HG03442 (cell line): Measurements from ENCODE around the gene IFRD2.
"Not testable (repeated sequence)": the region's sequence is repeated elsewhere in the genome, so short reads cannot be mapped to it uniquely, and the experiment has no call there.

Source experiments
- ATAC-seq: cut with Tn5 transposase; IDR thresholded peaks from one replicate; pipeline ENCODE4 v1.9.1; 2021; ENCODE audit warnings: mild to moderate bottlenecking, moderate library complexity; ENCODE audit not compliant: unreplicated experiment

IFRD2 gene

GRCh38 chr3:50255251-50255615, 37.0 kb downstream of the IFRD2 start:
- ATAC-seq = no peak

DNA sequence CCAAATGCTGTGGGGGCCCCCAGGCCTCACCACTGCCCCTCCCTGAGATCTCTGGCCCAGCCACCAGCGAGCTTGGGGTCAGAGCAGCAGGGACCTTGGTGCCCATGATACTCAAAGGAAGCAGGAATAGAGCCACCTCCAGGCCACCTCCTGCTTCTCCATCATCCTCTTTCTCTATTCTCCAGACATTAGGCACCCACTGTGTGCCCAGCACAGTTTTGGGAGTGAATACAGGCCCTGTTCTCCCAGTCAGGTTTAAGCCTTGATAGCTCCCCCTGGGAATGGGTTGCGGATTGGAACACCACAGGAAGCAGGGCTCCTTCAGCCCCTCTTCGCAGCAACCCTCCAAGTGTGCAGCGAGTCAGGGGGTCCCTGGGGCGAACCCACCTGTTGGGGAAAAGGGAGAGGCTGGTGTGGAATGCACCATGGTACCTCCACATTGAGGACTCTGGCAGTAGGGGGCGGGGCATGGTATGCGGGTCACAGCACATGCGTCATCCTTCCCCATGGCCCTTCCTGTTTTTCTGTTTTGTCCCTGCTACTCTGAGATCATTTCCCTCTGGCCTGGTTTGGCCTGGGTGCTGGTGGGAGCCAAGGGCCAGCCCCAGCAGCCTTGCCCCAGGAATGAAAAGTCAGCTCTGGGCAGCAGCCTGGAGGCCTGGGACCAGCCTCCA, 37.5 kb downstream of the IFRD2 start:
- ATAC-seq = no peak

DNA sequence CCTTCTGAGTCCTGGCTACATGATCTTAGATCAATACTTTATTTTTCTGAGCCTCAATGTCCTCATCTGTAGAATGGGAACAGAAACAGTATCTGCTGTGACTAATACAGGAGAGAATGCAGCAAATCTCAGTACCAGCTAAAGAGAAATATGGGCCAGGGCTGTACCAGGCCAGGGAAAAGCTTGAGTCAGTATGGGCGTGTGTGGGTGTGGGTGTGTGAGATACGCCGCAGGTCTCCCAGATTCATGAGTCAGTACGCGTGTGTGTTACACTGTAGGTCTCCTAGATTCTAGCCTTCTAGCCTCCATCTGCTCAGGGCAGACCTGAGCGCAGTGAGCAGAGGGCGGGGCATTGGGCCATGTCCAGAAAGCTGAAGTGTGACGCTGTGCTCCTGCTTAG, 41.0 kb downstream of the IFRD2 start:
- ATAC-seq = no peak

DNA sequence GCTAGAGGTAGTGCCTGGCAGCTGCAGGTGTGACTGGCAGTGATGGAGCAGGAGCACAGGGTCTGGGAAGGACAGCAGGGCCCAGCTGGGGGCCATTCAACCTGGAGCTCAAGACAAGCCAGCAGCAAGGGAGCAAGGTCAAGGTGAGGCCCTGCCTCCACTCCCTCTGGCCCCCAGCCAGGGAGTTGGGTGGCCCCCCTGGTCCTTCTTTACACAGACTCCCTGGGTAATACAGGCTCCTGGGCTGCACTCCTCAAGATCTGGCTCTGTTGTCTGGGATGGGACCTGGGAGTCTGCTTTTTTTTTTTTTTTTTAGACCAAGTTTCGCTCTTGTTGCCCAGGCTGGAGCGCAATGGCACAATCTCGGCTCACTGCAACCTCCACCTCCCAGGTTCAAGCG, 41.7 kb downstream of the IFRD2 start:
- ATAC-seq = no peak

DNA sequence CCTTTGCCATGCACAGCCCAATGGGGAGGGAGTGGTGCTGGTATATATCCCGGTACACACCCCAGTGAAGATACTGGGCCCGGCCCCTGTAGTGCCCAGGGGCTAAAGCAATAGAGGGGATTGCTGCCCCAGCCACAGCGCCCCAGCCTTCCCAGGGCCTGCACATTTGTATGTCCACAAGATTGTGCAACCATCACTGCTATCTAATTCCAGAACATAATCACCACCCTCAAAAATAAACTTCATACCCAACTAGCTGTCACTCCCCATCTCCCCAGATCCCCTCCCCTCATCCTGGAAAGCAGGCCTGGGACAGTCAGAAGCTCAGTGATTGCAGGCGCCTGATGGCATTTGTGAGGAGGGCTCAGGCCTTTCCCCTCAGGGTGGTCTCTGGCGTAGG, 42.8 kb downstream of the IFRD2 start:
- no peak for ATAC-seq

DNA sequence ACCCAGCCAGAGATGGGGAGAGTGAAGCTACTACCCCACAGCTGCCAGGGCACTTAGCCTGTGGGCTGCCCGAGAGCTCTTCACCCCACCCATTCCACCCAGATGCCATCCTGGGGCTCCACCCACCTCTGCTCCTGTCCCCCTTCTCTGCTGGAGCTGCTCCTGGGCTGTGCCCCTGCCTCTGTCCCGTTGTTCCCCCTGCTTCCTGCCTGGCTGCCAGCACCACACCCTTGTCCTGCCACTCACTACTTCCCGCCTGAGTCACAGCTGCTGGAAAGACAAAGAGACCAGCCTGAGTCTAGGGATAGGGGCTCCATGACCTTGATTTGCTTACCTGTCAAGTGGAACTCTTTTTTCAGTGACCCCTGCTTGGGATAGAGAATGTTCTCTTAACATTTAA, 43.8 kb downstream of the IFRD2 start:
- no peak for ATAC-seq

- peak; percentile 57 for ATAC-seq
These were observed 45.7 kb downstream of the IFRD2 start for GRCh38 chr3:50246517-50246954.

- ATAC-seq = peak; percentile 46
These were observed 46.3 kb downstream of the IFRD2 start for GRCh38 chr3:50245831-50246516.

GRCh38 chr3:50245251-50245745, 46.9 kb downstream of the IFRD2 start:
- no peak for ATAC-seq

DNA sequence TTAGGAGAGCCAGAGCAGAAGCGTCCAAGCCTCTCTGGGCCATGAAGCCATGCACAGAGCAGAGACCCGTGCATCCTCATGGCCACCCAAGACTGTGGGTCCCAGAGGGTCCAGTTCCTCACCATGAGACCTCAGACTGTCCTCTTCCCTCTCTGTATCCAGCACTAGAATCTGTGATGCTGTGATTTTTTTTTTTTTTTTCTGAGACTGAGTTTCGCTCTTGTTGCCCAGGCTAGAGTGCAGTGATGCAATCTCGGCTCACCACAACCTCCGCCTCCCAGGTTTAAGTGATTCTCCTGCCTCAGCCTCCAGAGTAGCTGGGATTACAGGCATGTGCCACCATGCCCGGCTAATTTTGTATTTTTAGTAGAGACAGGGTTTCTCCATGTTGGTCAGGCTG, 47.4 kb downstream of the IFRD2 start:
- ATAC-seq = not testable (repeated sequence)

DNA sequence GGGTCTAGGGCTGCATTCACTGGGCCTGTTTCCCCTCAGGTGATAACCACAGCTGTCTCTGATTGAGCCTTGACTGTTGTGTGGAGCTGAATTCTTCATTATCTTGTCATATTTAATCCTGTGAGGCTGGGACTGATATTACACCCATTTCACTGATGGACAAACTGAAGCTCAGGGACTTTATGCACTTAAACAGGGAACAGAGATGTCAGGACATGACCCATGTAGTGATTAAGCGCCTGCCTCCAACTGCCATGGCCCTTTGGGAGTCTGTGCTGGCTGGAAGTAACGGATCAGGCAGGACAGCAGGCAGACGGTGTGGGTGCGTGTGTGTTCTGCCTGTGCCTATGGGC, 48.7 kb downstream of the IFRD2 start:
- no peak for ATAC-seq

- ATAC-seq = no peak
These were observed 49.2 kb downstream of the IFRD2 start for GRCh38 chr3:50242851-50243542.

- ATAC-seq = no peak
These were observed 49.9 kb downstream of the IFRD2 start for GRCh38 chr3:50242381-50242770.

DNA sequence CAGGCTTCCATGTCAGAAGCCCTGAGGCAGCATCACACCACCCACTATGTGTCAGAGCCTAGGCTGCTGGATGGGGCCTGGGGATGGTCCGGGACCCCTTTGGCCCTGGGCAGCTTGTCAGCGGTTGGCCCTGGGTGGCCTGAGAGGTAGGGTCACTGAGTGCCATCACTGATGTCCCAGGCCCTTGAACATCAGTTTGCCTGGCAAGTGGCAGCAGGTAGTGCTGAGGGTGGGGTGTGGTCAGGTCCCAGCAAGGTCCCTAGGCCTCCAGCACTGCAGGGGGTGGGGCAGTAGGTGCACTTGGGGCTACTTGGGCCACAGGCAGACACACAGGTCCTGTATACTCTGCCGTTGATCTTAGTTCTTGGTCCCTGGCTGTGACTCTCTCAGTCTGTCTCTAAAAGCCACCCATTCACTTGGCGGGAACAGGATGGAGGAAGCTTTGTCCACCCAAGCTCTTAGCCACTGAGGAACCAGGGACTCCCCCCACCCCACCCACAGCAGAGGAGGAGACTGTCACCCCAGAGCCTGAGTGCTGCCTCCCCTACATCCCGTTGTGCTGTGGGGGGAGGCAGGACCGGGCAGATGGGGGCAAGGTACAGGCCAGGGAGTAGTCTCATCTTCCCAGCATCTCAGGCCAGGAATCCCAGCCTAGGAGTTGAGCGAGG, 50.4 kb downstream of the IFRD2 start:
- no peak for ATAC-seq

- no peak for ATAC-seq
These were observed 51.1 kb downstream of the IFRD2 start for GRCh38 chr3:50241163-50241562.

- ATAC-seq = no peak
These were observed 52.6 kb downstream of the IFRD2 start for GRCh38 chr3:50239649-50240048.

- no peak for ATAC-seq
These were observed 53.6 kb downstream of the IFRD2 start for GRCh38 chr3:50238549-50239026.

GRCh38 chr3:50237754-50238548, 54.3 kb downstream of the IFRD2 start:
- ATAC-seq = peak; percentile 31
